PC-9 (cell line): ENCODE results near the gene PER1.

Experiments
- CTCF ChIP-seq: fragments of 200-600 bp; sonication (generic); conservative IDR thresholded peaks from 2 replicates; pipeline ENCODE4 v1.6.1; 2017; ENCODE audit warnings: mixed run types, antibody characterized with exemption, mild to moderate bottlenecking, moderate library complexity
- EZH2 ChIP-seq: fragments of 200-600 bp; sonication (generic); IDR thresholded peaks from 2 replicates; pipeline ENCODE4 v1.8.0; 2017; ENCODE audit warnings: antibody characterized with exemption, low read depth

DNA sequence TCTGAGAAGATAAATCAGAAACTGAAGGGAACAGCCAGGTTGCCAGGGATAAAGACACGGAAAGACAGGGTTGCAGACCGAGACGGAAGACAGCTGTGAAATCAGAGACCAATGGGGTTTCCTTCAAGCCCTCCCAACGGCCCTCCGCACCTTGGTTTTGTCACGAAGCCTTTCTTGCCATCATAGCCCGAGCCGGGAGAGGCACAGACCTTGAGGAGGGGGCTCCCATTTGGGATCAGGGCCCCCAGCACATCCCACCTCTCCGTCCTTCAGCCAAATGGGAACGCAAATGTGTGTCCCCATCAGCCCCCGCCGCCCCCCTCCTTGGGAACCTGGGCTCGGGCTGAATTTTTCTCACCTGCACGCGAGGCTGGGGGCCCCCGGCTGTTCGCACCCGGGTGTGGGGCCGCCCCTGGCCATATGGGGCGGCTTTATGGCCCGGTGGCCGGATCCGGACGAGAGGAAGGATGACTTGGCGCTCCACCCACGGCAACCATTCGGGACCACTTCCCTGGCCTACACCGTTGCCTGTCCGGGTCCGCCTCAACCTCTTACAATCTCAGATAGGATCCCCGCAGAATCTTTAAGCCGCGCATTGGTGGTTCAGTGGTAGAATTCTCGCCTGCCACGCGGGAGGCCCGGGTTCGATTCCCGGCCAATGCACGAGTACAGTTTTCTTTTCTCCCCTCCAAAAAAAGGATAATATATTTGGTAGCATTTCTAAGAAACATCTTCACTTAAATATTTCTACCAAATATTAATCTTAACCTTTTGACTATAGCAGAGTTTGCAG lies 26.9 kb downstream of the PER1 start:
- TF ChIP-seq CTCF = no peak
- TF ChIP-seq EZH2 = no peak
